Activated naive CD4-positive, alpha-beta T cell treated with anti-CD3 and anti-CD28 coated beads, Interleukin-2, amount 10 ng/mL, durations not matched to agents 7 days and 5 days (primary cell): ENCODE data around the gene UQCRH.
"Not testable (repeated sequence)": the region's sequence is repeated elsewhere in the genome, so short reads cannot be mapped to it uniquely, and the experiment has no call there.

Source experiments
- CTCF ChIA-PET: fragments of 350-600 bp; sonication (Branson Sonifier 250); formaldehyde crosslinking; loops from one replicate; lab custom pipeline; 2021; ENCODE audit warnings: antibody characterized with exemption; lab: Charles Lee
- DNase-seq: peaks from one replicate; pipeline ENCODE4 v3.0.0-alpha.2; 2020
- H3K27ac Mint-ChIP-seq: one replicate; pipeline ENCODE4 v1.8.0; 2021; ENCODE audit warnings: mild to moderate bottlenecking, moderate library complexity, mixed read lengths
- H3K27me3 Mint-ChIP-seq: one replicate; pipeline ENCODE4 v1.8.0; 2021; ENCODE audit warnings: mild to moderate bottlenecking, mixed read lengths
- H3K36me3 Mint-ChIP-seq: one replicate; pipeline ENCODE4 v1.8.0; 2021; ENCODE audit warnings: mixed read lengths
- H3K4me1 Mint-ChIP-seq: one replicate; pipeline ENCODE4 v1.8.0; 2021; ENCODE audit warnings: mixed read lengths
- H3K4me3 Mint-ChIP-seq: one replicate; pipeline ENCODE4 v1.8.0; 2021; ENCODE audit warnings: mild to moderate bottlenecking, moderate library complexity, mixed read lengths
- H3K9me3 Mint-ChIP-seq: one replicate; pipeline ENCODE4 v1.8.0; 2021; ENCODE audit warnings: mixed read lengths

Gene UQCRH

GRCh38 chr1:46306159-46306530 lies 2.6 kb downstream of the UQCRH start:
- peak overlapping the region; percentile 47 for H3K4me3 Mint-ChIP-seq
- DNase-seq, result no peak
- peaks cover 4% of the 10 kb centered on the region for H3K27me3 Mint-ChIP-seq
- H3K36me3 Mint-ChIP-seq, result peaks cover 34% of the 10 kb centered on the region
- CTCF ChIA-PET, result interaction anchor here (0.6 to 1.1 kb wide), 3 partner anchors 24 to 172 kb away, joined by 3 to 4 read pairs (median 3); no protein-coding TSS in a partner anchor
- no peaks in the 10 kb centered on the region for H3K9me3 Mint-ChIP-seq
- no peak overlapping the region for H3K27ac Mint-ChIP-seq
- peaks cover 50% of the 10 kb centered on the region for H3K4me1 Mint-ChIP-seq

- Mint-ChIP-seq H3K9me3 (no peaks in the 10 kb centered on the region), H3K36me3 (peaks cover 40% of the 10 kb centered on the region), H3K4me3 (no peak overlapping the region), H3K4me1 (peaks cover 40% of the 10 kb centered on the region), H3K27me3 (no peaks in the 10 kb centered on the region), H3K27ac (no peak overlapping the region)
- CTCF ChIA-PET, result interaction anchor here (0.7 to 1.2 kb wide), 2 partner anchors 24 to 30 kb away, joined by 3 to 4 read pairs; no protein-coding TSS in a partner anchor
- DNase-seq, result no peak
Observed at GRCh38 chr1:46309401-46310159, 6.1 kb downstream of the UQCRH start.

GRCh38 chr1:46310321-46310720 lies 6.8 kb downstream of the UQCRH start:
- no peak overlapping the region for H3K4me3 Mint-ChIP-seq
- CTCF ChIA-PET, result no interaction called here
- H3K9me3 Mint-ChIP-seq, result no peaks in the 10 kb centered on the region
- no peak overlapping the region for H3K27ac Mint-ChIP-seq
- DNase-seq, result no peak
- H3K4me1 Mint-ChIP-seq, result peaks cover 33% of the 10 kb centered on the region
- no peaks in the 10 kb centered on the region for H3K27me3 Mint-ChIP-seq
- peaks cover 42% of the 10 kb centered on the region for H3K36me3 Mint-ChIP-seq

GRCh38 chr1:46315669-46316403 lies 12.3 kb downstream of the UQCRH start:
- CTCF ChIA-PET, result interaction anchor here (0.7 kb wide), 1 partner anchor 21 kb away, joined by 4 read pairs; no protein-coding TSS in a partner anchor
- H3K9me3 Mint-ChIP-seq, result no peaks in the 10 kb centered on the region
- no peaks in the 10 kb centered on the region for H3K4me1 Mint-ChIP-seq
- H3K27ac Mint-ChIP-seq, result no peak overlapping the region
- H3K4me3 Mint-ChIP-seq, result no peak overlapping the region
- no peaks in the 10 kb centered on the region for H3K27me3 Mint-ChIP-seq
- peaks cover 30% of the 10 kb centered on the region for H3K36me3 Mint-ChIP-seq
- DNase-seq, result no peak

GRCh38 chr1:46317323-46317722 lies 13.8 kb downstream of the UQCRH start:
- H3K27ac Mint-ChIP-seq, result no peak overlapping the region
- H3K27me3 Mint-ChIP-seq, result no peaks in the 10 kb centered on the region
- CTCF ChIA-PET, result no interaction called here
- H3K9me3 Mint-ChIP-seq, result no peaks in the 10 kb centered on the region
- DNase-seq, result no peak
- peaks cover 25% of the 10 kb centered on the region for H3K36me3 Mint-ChIP-seq
- no peak overlapping the region for H3K4me3 Mint-ChIP-seq
- no peaks in the 10 kb centered on the region for H3K4me1 Mint-ChIP-seq

- H3K9me3 Mint-ChIP-seq, H3K27me3 Mint-ChIP-seq, H3K4me3 Mint-ChIP-seq, H3K27ac Mint-ChIP-seq, H3K4me1 Mint-ChIP-seq, DNase-seq: not testable (repeated sequence)
- CTCF ChIA-PET, result interaction anchor here (0.6 kb wide), 1 partner anchor 34 kb away, joined by 3 read pairs; no protein-coding TSS in a partner anchor
- H3K36me3 Mint-ChIP-seq, result peaks cover 15% of the 10 kb centered on the region
Observed at GRCh38 chr1:46319301-46319700, 15.8 kb downstream of the UQCRH start.

- H3K9me3 Mint-ChIP-seq, H3K27me3 Mint-ChIP-seq, DNase-seq, CTCF ChIA-PET, H3K4me3 Mint-ChIP-seq, H3K27ac Mint-ChIP-seq, H3K36me3 Mint-ChIP-seq, H3K4me1 Mint-ChIP-seq: not testable (repeated sequence)
Observed at GRCh38 chr1:46319960-46320914, 16.7 kb downstream of the UQCRH start.

- H3K9me3 Mint-ChIP-seq, H3K4me1 Mint-ChIP-seq, H3K36me3 Mint-ChIP-seq, CTCF ChIA-PET, H3K4me3 Mint-ChIP-seq, H3K27me3 Mint-ChIP-seq, H3K27ac Mint-ChIP-seq, DNase-seq: not testable (repeated sequence)
Observed at GRCh38 chr1:46322191-46322590, 18.7 kb downstream of the UQCRH start.

GRCh38 chr1:46325285-46326076 lies 22.0 kb downstream of the UQCRH start:
- H3K4me1 Mint-ChIP-seq, H3K36me3 Mint-ChIP-seq, H3K27ac Mint-ChIP-seq, DNase-seq, H3K27me3 Mint-ChIP-seq, H3K9me3 Mint-ChIP-seq, CTCF ChIA-PET, H3K4me3 Mint-ChIP-seq: not testable (repeated sequence)

- not testable (repeated sequence) for H3K27ac Mint-ChIP-seq, H3K4me1 Mint-ChIP-seq, H3K4me3 Mint-ChIP-seq
Observed at GRCh38 chr1:46328182-46328581, 24.7 kb downstream of the UQCRH start.

GRCh38 chr1:46329807-46330206 lies 26.3 kb downstream of the UQCRH start:
- DNase-seq, CTCF ChIA-PET, H3K4me3 Mint-ChIP-seq, H3K27me3 Mint-ChIP-seq, H3K36me3 Mint-ChIP-seq, H3K4me1 Mint-ChIP-seq, H3K27ac Mint-ChIP-seq, H3K9me3 Mint-ChIP-seq: not testable (repeated sequence)

More at GRCh38 chr1:46328182-46328581, 24.7 kb downstream of the UQCRH start:
- H3K27me3 Mint-ChIP-seq, H3K9me3 Mint-ChIP-seq, H3K36me3 Mint-ChIP-seq, DNase-seq: not testable (repeated sequence)
- CTCF ChIA-PET, result interaction anchor here (1.2 kb wide), 1 partner anchor 25 kb away, joined by 3 read pairs; no protein-coding TSS in a partner anchor

GRCh38 chr1:46330381-46330780 lies 26.9 kb downstream of the UQCRH start:
- CTCF ChIA-PET, DNase-seq, H3K4me3 Mint-ChIP-seq, H3K4me1 Mint-ChIP-seq, H3K9me3 Mint-ChIP-seq, H3K27me3 Mint-ChIP-seq, H3K27ac Mint-ChIP-seq, H3K36me3 Mint-ChIP-seq: not testable (repeated sequence)

GRCh38 chr1:46331786-46332540 lies 28.5 kb downstream of the UQCRH start:
- DNase-seq, H3K4me3 Mint-ChIP-seq, H3K27me3 Mint-ChIP-seq, H3K36me3 Mint-ChIP-seq, H3K27ac Mint-ChIP-seq, H3K4me1 Mint-ChIP-seq, H3K9me3 Mint-ChIP-seq, CTCF ChIA-PET: not testable (repeated sequence)
